Activated CD8-positive, alpha-beta memory T cell treated with anti-CD3 and anti-CD28 coated beads for 4 hours (primary cell): ENCODE results near the gene PIGU.

Experiments
- DNase-seq, 2 donors: peaks; one replicate each; pipeline ENCODE4 v3.0.0-alpha.2; 2020; ENCODE audit warnings: low read depth in 2 of 2

The PIGU gene

DNA sequence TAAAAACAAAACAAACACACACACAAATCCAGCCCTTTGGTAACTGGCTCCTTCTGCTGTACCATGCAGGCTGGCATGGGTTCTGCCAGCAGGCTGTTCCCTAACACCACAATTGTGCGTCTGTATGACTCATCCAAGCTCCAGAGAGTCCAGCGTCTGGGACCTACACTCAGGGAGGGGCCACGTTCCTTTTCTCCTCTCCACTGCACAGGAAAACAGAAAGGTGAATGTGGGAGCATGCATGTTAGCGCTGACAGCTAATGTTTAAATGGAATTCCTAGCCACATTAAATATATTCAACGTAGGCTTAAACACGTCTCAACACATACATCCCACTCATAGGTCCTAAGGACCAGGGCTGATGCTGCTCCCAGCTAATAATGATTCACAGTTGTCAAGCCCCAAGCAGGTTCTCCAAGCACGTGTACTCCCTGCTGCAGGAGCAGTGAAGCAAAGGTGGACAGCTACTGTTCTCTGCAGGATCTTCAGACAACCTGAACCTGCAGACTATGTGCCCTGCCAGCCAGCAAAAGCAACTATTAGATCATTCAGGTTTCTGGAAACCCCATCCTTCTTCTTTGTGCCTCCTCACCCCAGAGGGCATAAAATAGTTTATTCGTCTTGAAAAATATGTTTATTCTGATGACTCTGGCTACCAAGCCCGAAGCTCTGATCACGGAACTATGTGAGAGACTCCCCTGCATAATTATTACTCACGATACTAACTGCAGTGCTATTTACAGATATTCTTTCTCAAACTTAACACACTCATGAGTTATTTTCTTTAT is 97.5 kb downstream of the PIGU start:
- DNase-seq: no peak

DNA sequence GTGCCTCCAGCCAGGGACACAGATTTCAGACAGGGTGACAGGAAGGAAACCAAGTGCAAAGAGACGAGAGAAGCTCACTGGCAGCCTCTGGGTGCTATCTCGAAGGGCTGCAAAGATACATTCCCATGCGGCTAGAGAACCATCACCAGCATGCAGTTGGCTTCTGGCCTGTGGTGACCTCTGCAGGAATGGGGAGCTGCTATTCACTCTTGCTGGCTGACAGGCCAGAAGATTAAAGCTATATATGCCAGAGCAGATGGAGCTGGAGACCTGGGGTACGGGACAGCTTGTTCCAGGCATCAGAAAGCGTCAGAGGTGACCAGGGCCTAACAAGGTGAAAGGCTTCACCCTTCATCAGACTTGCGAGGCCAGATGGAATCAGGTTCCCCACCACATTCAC is 98.4 kb downstream of the PIGU start:
- no peak for DNase-seq

DNA sequence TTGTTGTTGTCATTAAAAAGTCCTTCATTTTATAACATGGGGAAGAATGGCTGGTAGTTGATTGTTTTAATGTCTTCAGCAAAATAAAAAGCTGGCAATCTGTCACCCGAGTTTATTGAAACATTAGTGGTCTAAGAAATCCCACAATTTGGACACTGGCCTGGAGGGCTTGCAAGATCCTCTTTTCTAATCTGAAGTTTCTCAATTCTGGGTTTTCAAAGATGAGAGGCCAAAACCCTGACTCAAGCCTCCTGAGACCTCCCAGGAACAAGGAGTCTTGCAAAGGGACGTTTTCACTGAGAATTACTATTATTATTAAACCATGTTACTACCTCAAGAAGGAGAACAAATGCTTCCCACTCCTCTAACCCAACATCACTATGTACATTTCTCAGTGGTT is 98.9 kb downstream of the PIGU start:
- no peak for DNase-seq

DNA sequence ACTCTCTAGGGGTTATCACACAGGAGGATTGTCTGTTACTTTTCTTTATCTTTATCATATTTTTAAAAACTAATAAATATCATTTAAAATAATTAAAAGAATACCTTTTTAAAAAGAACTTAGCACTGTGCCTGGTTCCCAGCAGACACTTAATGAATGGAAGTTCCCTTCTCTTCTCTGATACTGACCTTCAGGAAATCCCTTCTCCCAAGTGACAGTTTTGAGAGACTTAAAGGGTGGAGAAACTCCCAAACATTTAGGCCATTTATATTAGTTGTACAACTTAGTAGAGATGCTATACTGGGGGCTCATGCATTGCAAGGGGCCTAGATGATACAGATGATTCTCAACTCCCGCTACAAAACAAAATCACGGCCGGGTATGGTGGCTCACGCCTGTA is 99.8 kb downstream of the PIGU start:
- no peak for DNase-seq

DNA sequence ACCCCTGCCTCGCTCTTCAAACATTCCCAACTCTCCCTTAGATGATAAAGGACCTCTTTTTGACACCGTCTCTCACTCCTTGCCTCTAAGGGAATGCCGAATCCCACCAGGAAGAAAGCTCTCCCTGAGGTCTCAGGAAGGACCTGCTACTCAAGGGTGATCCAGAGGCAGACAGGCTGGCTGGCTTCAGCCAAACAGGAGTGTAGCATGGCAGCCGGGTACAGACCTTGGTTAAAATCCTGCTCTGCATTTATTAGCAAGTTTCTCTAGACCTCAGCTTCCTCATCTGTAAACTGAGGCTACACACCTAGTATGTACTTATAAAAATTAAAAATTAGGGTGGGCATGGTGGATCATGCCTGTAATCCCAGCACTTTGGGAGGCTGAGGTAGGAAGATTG is 101.1 kb downstream of the PIGU start:
- DNase-seq: no peak

DNA sequence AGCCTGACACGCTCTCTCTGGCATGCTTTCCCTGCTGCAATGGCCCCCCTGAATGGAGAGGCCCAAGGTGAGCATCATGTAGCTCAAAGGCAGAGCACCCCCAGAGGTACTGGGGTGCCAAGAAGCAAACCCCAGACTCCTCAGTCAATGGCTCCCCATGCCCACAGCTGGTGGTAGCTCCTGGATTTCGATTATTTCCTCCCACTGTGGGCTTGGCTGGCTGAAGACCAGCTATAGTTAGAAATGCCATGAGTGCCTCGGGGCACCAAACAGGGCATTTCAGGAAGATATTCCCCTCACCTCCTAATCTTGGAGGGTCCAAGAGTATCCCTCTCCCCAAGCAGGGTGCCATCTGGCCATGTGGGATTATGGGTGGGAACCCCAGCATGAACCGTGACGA is 101.6 kb downstream of the PIGU start:
- no peak for DNase-seq

DNA sequence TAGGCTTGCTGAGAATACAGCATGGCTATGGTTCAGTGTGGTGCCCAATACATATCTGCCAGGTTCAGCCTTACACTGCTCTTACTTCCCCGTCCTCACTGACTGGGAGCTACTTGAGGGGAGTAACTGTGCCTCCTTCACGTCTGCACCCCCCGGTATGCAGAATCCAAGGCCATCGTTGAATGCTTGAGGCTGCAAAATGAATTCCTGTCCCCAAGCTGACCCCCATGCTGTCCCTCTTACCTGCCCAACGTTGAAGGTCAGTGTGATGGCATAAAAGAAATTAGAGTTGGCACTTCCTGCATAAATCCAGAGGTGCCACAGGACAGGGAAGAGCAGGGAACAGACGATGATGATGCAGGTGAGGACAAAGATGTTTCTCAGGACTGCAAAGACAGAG is 102.0 kb downstream of the PIGU start:
- no peak for DNase-seq

DNA sequence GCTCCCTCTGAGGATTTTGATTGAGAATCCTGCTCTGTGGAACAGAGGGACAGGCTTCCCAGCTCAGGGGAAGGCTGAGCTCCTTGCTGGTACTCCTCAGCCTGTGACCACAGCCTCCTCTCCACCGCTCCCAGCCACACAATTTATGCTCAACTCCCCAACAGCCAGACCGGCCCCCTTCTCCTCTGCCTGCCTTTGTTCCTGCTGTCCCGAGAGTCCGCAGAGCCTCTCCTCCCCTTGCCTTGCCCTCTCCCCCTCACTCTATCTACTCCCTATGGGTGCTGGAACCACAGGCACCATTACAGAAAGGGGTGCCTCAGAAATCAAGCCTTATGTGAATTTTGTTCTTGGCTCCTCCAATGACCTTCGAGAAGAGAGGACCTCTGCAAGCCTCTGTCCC is 102.5 kb downstream of the PIGU start:
- no peak for DNase-seq

DNA sequence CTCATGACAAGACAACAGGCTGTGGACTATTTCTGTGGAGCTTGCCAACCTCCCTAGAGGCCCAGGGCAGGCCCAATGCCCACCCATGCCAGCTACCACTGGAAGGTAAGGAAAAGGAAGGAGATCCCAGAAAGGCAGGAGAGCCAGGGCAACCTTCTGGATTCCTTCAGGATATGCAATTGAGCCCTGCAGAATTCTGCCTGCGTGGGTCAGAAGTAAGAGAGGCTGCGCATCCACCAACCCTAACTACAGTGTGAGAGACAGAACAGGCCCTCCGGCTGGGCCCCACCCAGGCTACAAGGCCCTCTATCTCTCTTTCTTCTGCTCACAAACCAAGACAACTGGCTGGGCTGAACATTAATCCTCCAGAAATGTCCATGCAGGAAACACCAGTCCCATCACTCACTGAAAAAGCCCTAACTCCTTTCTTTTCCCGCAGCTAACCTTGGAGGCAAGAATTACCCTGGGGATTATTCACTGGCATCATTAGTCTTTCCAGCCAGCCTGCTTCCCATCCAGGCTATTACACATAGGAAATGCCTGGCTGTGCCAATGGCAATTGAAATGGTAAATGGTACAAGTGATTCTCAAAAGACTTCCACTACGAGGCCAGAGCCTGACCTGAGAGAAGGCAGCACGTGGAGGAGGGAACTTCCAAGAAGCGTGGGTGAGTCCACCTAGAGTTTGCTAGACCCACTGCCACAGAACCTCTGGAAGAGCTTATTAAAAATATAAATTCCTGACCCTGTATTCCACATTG is 103.2 kb downstream of the PIGU start:
- DNase-seq: no peak

DNA sequence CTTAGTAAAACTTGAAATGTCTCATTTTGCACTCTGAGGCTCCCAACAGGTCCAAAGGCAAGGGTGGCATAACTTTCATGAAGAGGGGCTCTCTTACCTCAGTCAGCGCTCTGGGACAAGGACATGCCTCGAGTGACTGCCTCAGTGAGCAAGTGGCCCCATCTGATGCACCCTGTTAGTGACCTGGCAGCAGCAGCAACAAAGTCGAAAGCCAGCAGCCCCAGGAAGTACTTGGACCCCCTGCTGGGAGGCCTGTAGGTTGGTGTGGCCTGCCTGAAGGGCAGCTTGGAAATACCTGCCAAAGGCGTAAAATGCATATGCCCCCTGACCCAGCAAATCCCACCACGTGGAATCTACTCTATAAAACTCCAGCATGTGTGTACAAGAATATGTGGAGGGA is 105.1 kb downstream of the PIGU start:
- no peak for DNase-seq

DNA sequence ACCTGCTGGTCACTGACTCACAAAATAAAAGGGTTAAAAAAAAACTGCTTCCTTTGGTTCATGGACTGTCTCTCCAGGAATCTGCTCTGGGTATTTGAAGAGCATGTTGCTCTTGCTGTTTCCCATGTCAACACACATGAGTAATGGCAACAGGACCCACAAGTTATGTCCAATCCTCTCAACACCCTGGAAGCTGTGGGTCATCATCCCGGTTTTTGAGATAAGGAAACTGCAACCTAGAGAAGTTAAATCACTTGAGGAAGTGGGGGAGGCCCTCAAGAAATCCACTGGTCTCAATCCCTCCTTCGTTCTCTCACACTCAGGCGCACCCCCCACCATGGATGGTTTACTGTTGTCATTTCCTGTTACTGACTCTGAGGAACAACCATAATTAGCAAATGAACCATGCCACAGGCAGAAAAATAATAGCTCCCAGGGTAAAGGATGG is 106.0 kb downstream of the PIGU start:
- DNase-seq: no peak

DNA sequence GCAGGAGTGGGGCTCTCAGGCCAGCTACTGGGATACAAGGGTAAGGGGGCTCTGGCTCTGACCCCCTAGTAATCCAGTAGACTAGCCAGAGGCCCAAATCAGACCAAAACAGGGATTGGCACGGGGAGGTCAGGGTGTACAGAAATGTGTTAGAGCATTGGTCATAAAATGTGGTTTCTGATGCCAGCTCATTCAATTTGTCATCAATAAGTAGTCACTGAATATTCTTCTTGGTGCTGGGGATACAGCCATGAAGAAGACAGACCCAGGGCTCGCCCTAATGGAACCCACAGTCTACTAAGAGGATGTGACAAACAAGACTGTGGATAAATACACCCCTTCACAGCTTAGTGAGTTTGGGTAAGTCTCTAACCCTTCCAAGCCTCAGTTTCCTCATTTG is 107.3 kb downstream of the PIGU start:
- DNase-seq: no peak

DNA sequence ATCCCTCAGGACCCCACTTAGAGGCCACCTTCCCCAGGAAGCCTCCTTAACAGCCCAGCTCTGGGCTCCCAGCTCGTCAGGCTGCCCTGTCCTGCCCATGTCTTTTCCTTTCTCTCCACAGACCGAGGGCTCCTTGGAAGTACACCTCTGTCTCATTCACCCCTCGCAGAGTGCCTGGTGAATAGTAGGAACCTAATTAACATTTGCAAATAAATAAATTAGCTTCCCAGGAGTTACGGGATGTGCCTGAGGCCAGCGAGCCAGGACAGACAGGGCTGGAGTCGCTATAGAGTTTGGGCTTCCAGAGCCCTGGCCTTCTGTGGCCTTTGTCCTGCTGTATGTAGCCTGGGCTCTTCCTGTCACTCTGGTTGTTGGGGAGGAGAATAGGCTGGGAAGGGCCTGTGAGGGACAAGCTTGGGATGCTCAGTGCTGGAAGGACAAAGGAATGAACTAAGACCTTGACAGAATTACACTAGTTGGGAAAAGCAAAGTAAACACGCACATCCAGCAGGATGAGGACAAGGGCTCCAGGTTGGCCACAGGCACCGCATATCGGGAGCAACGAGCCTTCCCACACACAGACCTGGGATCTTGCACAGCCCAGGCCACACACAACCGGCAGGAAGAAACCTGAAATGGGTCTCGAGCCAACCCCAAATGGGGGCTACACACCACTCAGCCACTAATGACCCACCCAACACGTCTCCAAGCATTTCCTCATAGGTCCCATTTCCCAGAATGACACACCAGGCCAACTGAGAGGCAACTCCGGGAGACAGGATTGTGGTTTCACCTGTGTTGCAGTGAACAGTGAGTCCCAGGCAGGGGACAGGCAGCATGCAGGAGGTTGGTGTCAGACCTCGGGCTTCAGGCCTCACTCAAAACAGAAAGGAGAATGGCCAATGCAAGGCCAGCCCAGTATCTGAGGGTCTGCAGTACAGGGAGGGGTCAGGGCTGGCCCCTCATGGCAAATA is 108.7 kb downstream of the PIGU start:
- DNase-seq: no peak

DNA sequence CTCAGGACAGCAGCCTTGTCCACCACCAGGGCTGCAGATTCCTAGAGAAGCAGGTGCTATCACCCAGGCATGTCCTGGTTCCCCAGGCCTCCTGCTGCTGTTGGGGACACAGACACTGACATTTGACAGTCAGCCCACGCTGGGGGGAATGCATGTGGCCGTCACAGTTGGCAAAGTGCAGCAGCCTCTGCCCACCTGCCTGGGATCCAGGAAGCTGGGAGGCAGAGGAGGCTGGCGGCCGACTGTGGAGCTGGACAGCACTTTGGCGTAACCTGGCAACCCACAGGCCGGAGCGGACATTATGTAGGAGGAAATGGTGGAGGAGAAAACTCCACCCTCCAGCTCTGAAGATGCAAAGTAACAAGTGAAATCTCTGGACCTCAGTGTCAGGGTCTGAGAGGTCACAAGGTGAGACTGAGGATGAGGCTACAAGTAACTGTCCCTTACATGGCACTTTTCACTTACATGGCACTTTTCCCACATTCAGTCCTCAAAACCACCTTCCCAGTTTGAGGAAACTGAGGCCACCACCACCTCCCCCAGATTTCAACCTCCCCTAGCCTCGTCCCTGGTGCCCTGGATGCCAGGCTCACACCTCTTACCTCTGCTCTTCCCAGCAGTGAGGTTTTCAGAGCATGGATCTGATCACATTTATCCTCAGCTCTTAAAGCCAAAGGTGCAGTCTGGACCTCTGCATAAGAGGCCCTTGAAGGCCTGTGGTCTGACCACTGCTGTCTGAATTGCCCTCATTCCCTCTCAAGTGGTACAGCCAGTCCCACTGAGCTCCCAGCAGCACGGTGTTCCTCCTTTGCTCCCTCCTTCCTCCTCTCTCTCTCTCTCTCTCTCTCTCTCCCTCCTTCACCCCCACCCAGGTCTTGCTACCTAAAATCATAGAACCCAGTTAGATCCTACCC is 109.7 kb downstream of the PIGU start:
- DNase-seq: no peak

DNA sequence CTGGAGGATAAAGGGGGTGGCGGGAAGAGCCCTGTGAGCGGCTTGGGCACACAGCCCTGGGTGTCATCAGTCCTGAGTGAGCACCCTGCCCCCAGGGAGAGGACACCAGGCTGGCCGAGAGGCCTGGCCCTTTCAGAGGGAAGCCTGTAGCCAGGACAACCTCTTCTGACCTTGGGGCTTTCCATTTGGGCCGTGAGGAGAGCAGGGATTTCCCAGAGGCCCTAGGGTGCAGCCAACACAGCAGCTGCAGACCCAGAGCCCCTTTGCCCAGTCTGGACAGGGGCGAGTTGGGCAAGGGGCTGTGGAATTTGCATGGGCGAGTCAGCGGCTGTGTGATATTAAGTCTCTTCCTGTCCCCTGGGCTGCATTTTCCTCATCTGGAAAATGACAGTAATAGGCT is 112.1 kb downstream of the PIGU start:
- DNase-seq: no peak

DNA sequence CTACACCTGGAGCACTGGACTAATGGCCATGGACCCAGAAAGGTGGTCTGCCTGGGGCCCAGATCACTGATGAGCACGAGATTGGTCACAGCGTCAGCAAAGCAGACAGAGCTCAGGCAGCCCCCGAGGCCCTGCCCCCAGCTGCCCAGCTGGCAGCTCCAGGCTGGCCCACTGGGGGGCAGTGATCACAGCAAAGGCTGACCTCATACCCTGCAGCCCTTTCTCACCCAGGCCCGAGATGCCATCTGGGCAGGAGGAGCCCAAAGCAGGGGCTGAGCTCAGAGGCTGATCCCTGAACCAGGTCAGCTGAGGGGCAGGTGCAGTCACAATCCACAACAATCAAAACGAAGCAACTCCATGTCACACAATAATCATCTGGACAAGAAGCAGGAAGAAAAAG is 114.3 kb downstream of the PIGU start:
- DNase-seq: no peak

DNA sequence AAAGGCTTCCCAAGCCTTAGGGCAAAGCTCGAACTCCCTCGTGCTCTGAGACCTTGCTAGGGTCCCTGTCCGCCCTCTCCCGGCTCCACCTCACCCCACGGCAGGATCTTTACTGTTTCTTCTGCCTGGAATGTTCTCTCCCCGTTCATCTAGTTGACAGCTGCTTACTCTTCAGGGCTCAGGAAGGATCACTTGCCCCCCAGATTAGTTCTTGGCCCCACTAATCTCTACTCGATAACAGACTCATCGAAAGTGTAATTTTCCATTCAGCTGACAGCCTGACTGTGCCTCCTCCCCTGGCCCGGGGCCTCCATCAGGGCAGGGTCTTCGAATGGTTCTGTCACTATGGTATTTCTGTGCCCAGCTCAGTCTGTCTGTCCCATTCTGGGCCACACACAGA is 115.2 kb downstream of the PIGU start:
- DNase-seq: no peak

DNA sequence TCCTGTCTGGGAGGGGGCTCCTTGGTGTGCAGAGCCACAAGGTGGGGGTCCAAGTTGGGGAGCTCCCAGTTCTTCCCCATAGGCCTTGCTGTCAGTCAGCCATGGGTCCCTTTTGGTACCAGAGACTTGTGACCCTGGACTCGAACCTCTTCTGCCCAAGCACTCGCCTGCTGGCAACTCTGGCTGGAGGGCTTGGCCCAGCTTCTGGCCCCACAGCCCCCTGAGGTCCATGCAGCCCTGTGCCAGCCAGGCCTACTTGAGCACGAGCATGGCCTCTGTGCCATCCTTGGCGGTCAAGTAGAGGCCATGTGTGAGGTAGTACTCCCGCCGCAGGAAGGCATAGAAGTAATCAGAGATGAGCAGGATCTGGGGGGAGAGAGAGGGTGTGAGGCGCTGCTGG is 116.3 kb downstream of the PIGU start:
- no peak for DNase-seq

DNA sequence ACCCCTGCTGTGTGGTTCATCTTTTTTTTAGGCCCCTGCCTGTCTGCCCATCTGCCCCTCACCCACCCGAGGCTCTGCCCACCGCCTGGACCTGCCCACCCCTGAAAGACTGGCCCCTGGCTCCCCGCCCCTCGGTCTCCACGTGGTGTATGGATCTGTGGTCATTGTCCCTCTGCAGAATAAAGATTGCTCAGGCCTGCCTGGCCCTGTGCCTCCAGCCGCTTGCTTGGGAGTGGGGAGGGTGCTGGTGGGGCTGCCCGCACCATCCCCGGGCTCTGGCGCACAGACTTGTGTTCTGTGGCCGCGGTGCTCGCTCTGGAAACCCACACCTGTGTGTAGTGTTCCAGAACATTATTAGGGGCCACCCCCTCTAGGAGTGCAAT is 116.8 kb downstream of the PIGU start:
- no peak for DNase-seq

DNA sequence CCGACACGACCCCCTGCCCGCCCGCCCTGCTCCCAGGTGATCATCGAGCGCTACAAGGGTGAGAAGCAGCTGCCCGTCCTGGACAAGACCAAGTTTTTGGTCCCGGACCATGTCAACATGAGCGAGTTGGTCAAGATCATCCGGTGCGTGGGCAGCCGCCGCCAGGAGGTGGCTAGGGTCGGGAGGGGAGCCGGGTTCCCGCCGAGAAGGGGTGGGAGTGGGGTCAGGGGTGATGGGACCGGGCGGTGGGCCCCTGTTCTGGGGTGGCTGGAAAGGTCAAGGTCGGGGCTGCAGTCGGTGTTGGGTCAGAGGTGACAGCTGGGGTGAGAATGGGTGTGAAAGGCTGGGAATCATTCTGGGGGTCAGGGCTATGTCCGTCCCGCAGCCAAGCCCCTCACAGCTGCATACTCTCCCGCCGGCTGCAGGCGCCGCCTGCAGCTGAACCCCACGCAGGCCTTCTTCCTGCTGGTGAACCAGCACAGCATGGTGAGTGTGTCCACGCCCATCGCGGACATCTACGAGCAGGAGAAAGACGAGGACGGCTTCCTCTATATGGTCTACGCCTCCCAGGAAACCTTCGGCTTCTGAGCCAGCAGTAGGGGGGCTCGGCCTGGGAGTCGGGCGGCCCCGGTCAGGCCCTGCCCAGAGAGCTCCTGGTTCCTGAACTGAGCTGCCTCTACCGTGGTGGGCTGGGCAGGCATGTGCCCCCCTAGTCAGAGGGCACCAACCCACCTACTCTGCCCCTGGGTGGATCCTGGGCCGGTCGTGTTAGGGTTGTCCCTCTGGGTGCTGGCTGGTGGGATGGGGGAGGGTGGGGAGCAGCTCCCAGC is 117.4 kb downstream of the PIGU start:
- DNase-seq: no peak
